H9 (cell line): ENCODE measurements around the gene MLLT3. TPM values are rescaled to one million over a fixed set of nuclear protein-coding genes. Genes with fewer than 3 reads are reported as not detected.

ENCODE experiments used
- DNase-seq: peaks from one replicate; pipeline ENCODE4 v3.0.0-alpha.2; 2017
- H2AFZ ChIP-seq: one replicate; pipeline ENCODE4 v1.6.1; 2013; ENCODE audit warnings: mild to moderate bottlenecking, low read length, control low read depth, moderate library complexity
- H2AK5ac ChIP-seq: 2 replicates; pipeline ENCODE4 v1.6.1; 2013; ENCODE audit warnings: low read length, control low read depth, mixed read lengths; ENCODE audit not compliant: insufficient read length
- H2BK120ac ChIP-seq: one replicate; pipeline ENCODE4 v1.6.1; 2013; ENCODE audit warnings: low read depth, mild to moderate bottlenecking, low read length, control low read depth, inconsistent platforms; ENCODE audit not compliant: poor library complexity, severe bottlenecking
- H2BK12ac ChIP-seq: 2 replicates; pipeline ENCODE4 v1.6.1; 2013; ENCODE audit warnings: low read length, control low read depth, mixed read lengths, low read depth; ENCODE audit not compliant: insufficient read length
- H2BK15ac ChIP-seq: 2 replicates; pipeline ENCODE4 v1.6.1; 2013; ENCODE audit warnings: low read depth, low read length, control low read depth
- H2BK20ac ChIP-seq: one replicate; pipeline ENCODE4 v1.6.1; 2013; ENCODE audit warnings: low read depth, mild to moderate bottlenecking, low read length, control low read depth, inconsistent platforms; ENCODE audit not compliant: poor library complexity, severe bottlenecking
- H2BK5ac ChIP-seq: 2 replicates; pipeline ENCODE4 v1.6.1; 2013; ENCODE audit warnings: low read length, control low read depth, mixed read lengths; ENCODE audit not compliant: insufficient read length
- H3K14ac ChIP-seq: 2 replicates; pipeline ENCODE4 v1.6.1; 2013; ENCODE audit warnings: low read length, control low read depth; ENCODE audit not compliant: insufficient read depth
- H3K18ac ChIP-seq: 2 replicates; pipeline ENCODE4 v1.6.1; 2013; ENCODE audit warnings: low read depth, mild to moderate bottlenecking, mixed read lengths, low read length, control low read depth; ENCODE audit not compliant: insufficient read length
- H3K23ac ChIP-seq: 2 replicates; pipeline ENCODE4 v1.6.1; 2013; ENCODE audit warnings: low read length, control low read depth, mixed read lengths, low read depth; ENCODE audit not compliant: insufficient read length
- H3K23me2 ChIP-seq: 2 replicates; pipeline ENCODE4 v1.6.1; 2013; ENCODE audit warnings: low read depth, mild to moderate bottlenecking, mixed read lengths, low read length, control low read depth; ENCODE audit not compliant: insufficient read length, poor library complexity, severe bottlenecking
- H3K27ac ChIP-seq: 2 replicates; pipeline ENCODE4 v1.5.1; 2013; ENCODE audit warnings: low read length, control low read depth, mixed read lengths, low read depth; ENCODE audit not compliant: insufficient read length
- H3K27me3 ChIP-seq: 2 replicates; pipeline ENCODE4 v1.6.1; 2013; ENCODE audit warnings: low read length, control low read depth, inconsistent platforms; ENCODE audit not compliant: insufficient read depth
- H3K4ac ChIP-seq: 2 replicates; pipeline ENCODE4 v1.6.1; 2013; ENCODE audit warnings: low read depth, mild to moderate bottlenecking, control low read depth, inconsistent platforms, low read length, moderate library complexity
- H3K4me1 ChIP-seq: 2 replicates; pipeline ENCODE4 v1.6.1; 2013; ENCODE audit warnings: low read length, control low read depth, inconsistent platforms; ENCODE audit not compliant: insufficient read depth
- H3K4me2 ChIP-seq: 2 replicates; pipeline ENCODE4 v1.6.1; 2013; ENCODE audit warnings: low read length, control low read depth, mixed read lengths; ENCODE audit not compliant: insufficient read length, insufficient read depth
- H3K56ac ChIP-seq: 2 replicates; pipeline ENCODE4 v1.6.1; 2013; ENCODE audit warnings: low read depth, mild to moderate bottlenecking, mixed read lengths, low read length, control low read depth; ENCODE audit not compliant: insufficient read length
- H3K79me1 ChIP-seq: 2 replicates; pipeline ENCODE4 v1.6.1; 2013; ENCODE audit warnings: low read depth, mild to moderate bottlenecking, moderate library complexity, low read length, control low read depth, inconsistent platforms; ENCODE audit not compliant: insufficient read depth, poor library complexity, severe bottlenecking
- H3K79me2 ChIP-seq: 2 replicates; pipeline ENCODE4 v1.6.1; 2013; ENCODE audit warnings: low read length, control low read depth, inconsistent platforms; ENCODE audit not compliant: insufficient read depth
- H3K9ac ChIP-seq: 2 replicates; pipeline ENCODE4 v1.6.1; 2013; ENCODE audit warnings: low read length, control low read depth, mixed read lengths; ENCODE audit not compliant: insufficient read length; ENCODE audit errors: extremely low read depth
- H3K9me3 ChIP-seq: one replicate; pipeline ENCODE4 v1.6.1; 2013; ENCODE audit warnings: low read depth, low read length, inconsistent platforms; ENCODE audit not compliant: control insufficient read depth
- H3T11ph ChIP-seq: one replicate; pipeline ENCODE4 v1.6.1; 2013; ENCODE audit warnings: mild to moderate bottlenecking, low read length, control low read depth, inconsistent platforms
- H4K20me1 ChIP-seq: one replicate; pipeline ENCODE4 v1.6.1; 2013; ENCODE audit not compliant: control insufficient read depth, insufficient read length, insufficient read depth
- H4K5ac ChIP-seq: 2 replicates; pipeline ENCODE4 v1.6.1; 2013; ENCODE audit warnings: low read depth, mild to moderate bottlenecking, mixed read lengths, low read length, control low read depth; ENCODE audit not compliant: insufficient read length
- H4K8ac ChIP-seq: replicated peaks from 2 replicates; pipeline ENCODE4 v1.6.1; 2013; ENCODE audit warnings: low read length, control low read depth, mixed read lengths, low read depth; ENCODE audit not compliant: insufficient read length
- H4K91ac ChIP-seq: 2 replicates; pipeline ENCODE4 v1.6.1; 2013; ENCODE audit warnings: low read depth, mild to moderate bottlenecking, moderate library complexity, mixed read lengths, low read length, control low read depth; ENCODE audit not compliant: insufficient read length
- H3K27ac Mint-ChIP-seq, 3 experiments: 2 replicates in 2 of 3; 3 replicates in 1 of 3; pipeline ENCODE4 v1.8.0; 2020 to 2021; ENCODE audit warnings: mixed read lengths in 3 of 3, mild to moderate bottlenecking in 1 of 3, moderate library complexity in 1 of 3
- H3K27me3 Mint-ChIP-seq: 2 replicates; pipeline ENCODE4 v1.8.0; 2021; ENCODE audit warnings: low read depth, mild to moderate bottlenecking, moderate library complexity, mixed read lengths
- H3K36me3 Mint-ChIP-seq, 3 experiments: 2 replicates in 2 of 3; 3 replicates in 1 of 3; pipeline ENCODE4 v1.8.0; 2020 to 2021; ENCODE audit warnings: low read depth in 3 of 3, mixed read lengths in 3 of 3; ENCODE audit not compliant: insufficient read depth in 1 of 3
- H3K4me1 Mint-ChIP-seq, 2 experiments: 2 replicates each; pipeline ENCODE4 v1.8.0; 2020; ENCODE audit warnings: mixed read lengths in 2 of 2
- H3K4me3 Mint-ChIP-seq, 2 experiments: 2 replicates in 1 of 2; 3 replicates in 1 of 2; pipeline ENCODE4 v1.8.0; 2020 to 2021; ENCODE audit warnings: mild to moderate bottlenecking in 2 of 2, mixed read lengths in 2 of 2, moderate library complexity in 1 of 2
- H3K9me3 Mint-ChIP-seq, 2 experiments: 2 replicates in 1 of 2; 3 replicates in 1 of 2; pipeline ENCODE4 v1.8.0; 2020; ENCODE audit warnings: mild to moderate bottlenecking in 2 of 2, mixed read lengths in 2 of 2, moderate library complexity in 1 of 2
- CTCF ChIP-seq: fragments of 200-600 bp; sonication (generic); conservative IDR thresholded peaks from 3 replicates; pipeline ENCODE4 v1.8.0; 2021; ENCODE audit warnings: antibody characterized with exemption, mild to moderate bottlenecking
- WGBS: extraction: QIAGEN DNeasy Blood & Tissue Kit; methylation state at CpG from one replicate; pipeline ENCODE4 v1.1.7; 2013; ENCODE audit warnings: missing lambda C conversion rate, low lambda C conversion rate, mixed read lengths; ENCODE audit not compliant: insufficient read length; ENCODE audit errors: extremely low coverage; 5-methylcytosine and 5-hydroxymethylcytosine counted together
- total RNA-seq: library from RNA; stranded (reverse); gene quantifications from 2 replicates; pipeline ENCODE4 v1.2.1, GENCODE V29; 2021

MLLT3 gene
- total RNA-seq, 1 experiment from 2014 or later: 3.9 TPM

GRCh38 chr9:20302197-20302596 lies 320.1 kb downstream of the MLLT3 start:
- peak overlapping the region; percentile 7 to 92 (median 88); a peak in 5 of 7 replicates for H3K27ac Mint-ChIP-seq
- no peak for DNase-seq
- H3T11ph ChIP-seq: no peak overlapping the region

More at GRCh38 chr9:20302197-20302596, 320.1 kb downstream of the MLLT3 start:
- H2AFZ ChIP-seq: no peak overlapping the region
- no peak overlapping the region for H2BK120ac ChIP-seq
- Mint-ChIP-seq H3K27me3 (peaks cover under 1% of the 10 kb centered on the region; the same call in 1 of the 2 replicates), H3K4me3 (peak overlapping the region; percentile 2 to 73; a peak in 4 of 5 replicates), H3K36me3 (peaks cover 0 to 22% (median 13%) of the 10 kb centered on the region in 3 experiments; a peak in 6 of 7 replicates), H3K4me1 (peaks cover 59 to 60% of the 10 kb centered on the region in 2 experiments), H3K9me3 (peaks cover 8 to 15% of the 10 kb centered on the region in 2 experiments; a peak in 4 of 5 replicates)
- no peaks in the 10 kb centered on the region for H3K79me2 ChIP-seq
- H2BK15ac ChIP-seq: no peak overlapping the region
- H2BK12ac ChIP-seq: no peak overlapping the region
- H2AK5ac ChIP-seq: no peak overlapping the region
- H3K56ac ChIP-seq: no peak overlapping the region
- H3K14ac ChIP-seq: no peak overlapping the region
- no peaks in the 10 kb centered on the region for H3K23me2 ChIP-seq
- H4K8ac ChIP-seq: no peak overlapping the region
- WGBS: no CpG with 5 or more reads among the region's 1 CpG
- no peaks in the 10 kb centered on the region for H3K9me3 ChIP-seq
- no peaks in the 10 kb centered on the region for H3K27me3 ChIP-seq
- H3K18ac ChIP-seq: no peak overlapping the region
- H4K20me1 ChIP-seq: no peaks in the 10 kb centered on the region
- H2BK5ac ChIP-seq: no peak overlapping the region
- H4K5ac ChIP-seq: no peak overlapping the region
- no peak overlapping the region for H2BK20ac ChIP-seq
- H4K91ac ChIP-seq: no peak overlapping the region
- no peak overlapping the region for H3K9ac ChIP-seq
- no peak for TF ChIP-seq CTCF
- H3K4me1 ChIP-seq: peaks cover 16% of the 10 kb centered on the region
- no peaks in the 10 kb centered on the region for H3K79me1 ChIP-seq
- H3K23ac ChIP-seq: no peak overlapping the region
- H3K4me2 ChIP-seq: peak overlapping the region; percentile 12
- no peak overlapping the region for H3K27ac ChIP-seq
- H3K4ac ChIP-seq: no peak overlapping the region
